Naive thymus-derived CD4-positive, alpha-beta T cell (primary cell): Measurements from ENCODE around the gene ABR. TPM values are rescaled to one million over a fixed set of nuclear protein-coding genes. Genes with fewer than 3 reads are reported as not detected.

Source experiments
- ATAC-seq: fragments of 150-1000 bp; cut with Tn5 transposase; 2 replicates; pipeline ENCODE4 v1.10.0; 2021; ENCODE audit warnings: mild to moderate bottlenecking, moderate library complexity
- CTCF ChIA-PET: fragments of 350-600 bp; sonication (Branson Sonifier 250); formaldehyde crosslinking; loops from one replicate; lab custom pipeline; 2021; ENCODE audit warnings: antibody characterized with exemption; lab: Charles Lee
- POLR2A ChIA-PET: fragments of 350-600 bp; sonication (Branson Sonifier 250); formaldehyde crosslinking; loops from one replicate; lab custom pipeline; 2021; ENCODE audit warnings: antibody characterized with exemption, inconsistent platforms; lab: Charles Lee
- DNase-seq, 9 donors: peaks; one replicate each; pipeline versions ENCODE4 v3.0.0 to v3.0.0-alpha.2; 2020 to 2022; ENCODE audit warnings: mixed read lengths in 1 of 9
- H3K27ac ChIP-seq: one replicate; pipeline ENCODE4 v1.7.0; 2013; ENCODE audit warnings: mild to moderate bottlenecking, low read depth, low read length, moderate library complexity
- H3K27me3 ChIP-seq, 2 donors: one replicate each; pipeline ENCODE4 v1.7.0; 2013; ENCODE audit warnings: low read length in 2 of 2, mild to moderate bottlenecking in 2 of 2, moderate library complexity in 2 of 2; ENCODE audit not compliant: control insufficient read depth in 2 of 2, insufficient read depth in 2 of 2
- H3K36me3 ChIP-seq, 3 experiments: 1 replicate in 2 of 3; 2 replicates in 1 of 3; pipeline ENCODE4 v1.7.0; 2013; ENCODE audit warnings: low read length in 3 of 3, mild to moderate bottlenecking in 3 of 3, moderate library complexity in 1 of 3; ENCODE audit not compliant: insufficient read depth in 3 of 3, control insufficient read depth in 2 of 3
- H3K4me1 ChIP-seq, 2 donors: one replicate each; pipeline ENCODE4 v1.7.0; 2013; ENCODE audit warnings: low read length in 2 of 2, mild to moderate bottlenecking in 2 of 2, moderate library complexity in 1 of 2; ENCODE audit not compliant: control insufficient read depth in 2 of 2, insufficient read depth in 2 of 2
- H3K4me3 ChIP-seq: 2 replicates; pipeline ENCODE4 v1.7.0; 2013; ENCODE audit warnings: mild to moderate bottlenecking, low read length
- H3K9me3 ChIP-seq, 3 experiments: 1 replicate in 2 of 3; 2 replicates in 1 of 3; pipeline ENCODE4 v1.7.0; 2013; ENCODE audit warnings: low read length in 3 of 3; ENCODE audit not compliant: control insufficient read depth in 2 of 3
- H3K27ac Mint-ChIP-seq, 9 donors: one replicate each; pipeline ENCODE4 v1.8.0; 2020 to 2022; ENCODE audit warnings: mixed read lengths in 9 of 9, mild to moderate bottlenecking in 8 of 9, moderate library complexity in 5 of 9, inconsistent platforms in 2 of 9
- H3K27me3 Mint-ChIP-seq, 5 donors: one replicate each; pipeline ENCODE4 v1.8.0; 2021 to 2022; ENCODE audit warnings: mixed read lengths in 5 of 5, mild to moderate bottlenecking in 1 of 5
- H3K36me3 Mint-ChIP-seq, 5 donors: one replicate each; pipeline ENCODE4 v1.8.0; 2020 to 2022; ENCODE audit warnings: mixed read lengths in 5 of 5, mild to moderate bottlenecking in 3 of 5, inconsistent platforms in 1 of 5
- H3K4me1 Mint-ChIP-seq, 7 donors: one replicate each; pipeline ENCODE4 v1.8.0; 2020 to 2022; ENCODE audit warnings: mixed read lengths in 7 of 7, mild to moderate bottlenecking in 3 of 7, inconsistent platforms in 1 of 7
- H3K4me3 Mint-ChIP-seq, 10 donors: one replicate each; pipeline ENCODE4 v1.8.0; 2020 to 2022; ENCODE audit warnings: mild to moderate bottlenecking in 10 of 10, mixed read lengths in 10 of 10, moderate library complexity in 6 of 10, inconsistent platforms in 2 of 10
- H3K9me3 Mint-ChIP-seq, 11 donors: one replicate each; pipeline ENCODE4 v1.8.0; 2020 to 2022; ENCODE audit warnings: mixed read lengths in 11 of 11, mild to moderate bottlenecking in 4 of 11, inconsistent platforms in 1 of 11, moderate library complexity in 1 of 11
- intact Hi-C, 2 donors: fragments of 100-400 bp; cut with micrococcal nuclease; formaldehyde crosslinking; loops; one replicate each; pipeline ENCODE4 v1.15.1; 2023
- polyA plus RNA-seq, 2 donors: library from polyadenylated mRNA; unstranded; fragments of 300-500 nt; fragmentation: Illumina TruSeq; gene quantifications; one replicate each; pipeline ENCODE4 v1.2.3, GENCODE V29; 2021
- total RNA-seq, 6 experiments: library from RNA in 5 of 6; stranded (reverse) in 5 of 6; gene quantifications; 1 replicate in 5 of 6; 2 replicates in 1 of 6; pipeline ENCODE4 v1.2.3 and lab custom pipeline; 2021 to 2026

Gene ABR
- total and polyA plus RNA-seq, 7 experiments from 2014 or later, result 13.1 to 152 (median 139) TPM

DNA sequence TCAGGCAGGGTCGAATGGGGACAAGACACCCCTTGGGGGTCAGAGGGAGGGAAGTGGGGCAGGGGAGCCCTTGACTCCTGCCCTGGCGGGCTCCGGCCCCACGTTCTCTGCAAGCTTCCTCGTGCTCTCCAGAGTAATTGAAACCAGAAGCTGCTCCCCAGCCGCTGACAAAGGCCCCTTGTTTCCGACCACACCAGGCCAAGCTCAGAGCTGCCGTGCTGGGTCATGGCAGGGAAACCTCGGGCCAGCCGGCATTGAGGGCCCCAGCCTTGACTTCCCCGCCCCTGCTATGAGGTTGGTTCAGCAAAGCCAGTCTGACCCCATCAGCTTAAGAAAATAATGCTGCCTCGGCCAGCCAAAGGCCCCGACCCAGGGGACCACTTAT is 139.6 kb downstream of the ABR start:
- intact Hi-C loops, result no loop called here
- H3K4me3 ChIP-seq, result no peak overlapping the region
- H3K27ac ChIP-seq, result no peak overlapping the region
- Mint-ChIP-seq H3K36me3 (peaks cover 5 to 13% (median 10%) of the 10 kb centered on the region in 5 donors), H3K4me1 (peaks cover 0 to 15% (median 8%) of the 10 kb centered on the region in 7 donors), H3K27ac (no peak overlapping the region), H3K4me3 (no peak overlapping the region), H3K27me3 (no peaks in the 10 kb centered on the region), H3K9me3 (no peaks in the 10 kb centered on the region)
- ATAC-seq (no peak), DNase-seq (no peak)
- no peaks in the 10 kb centered on the region for H3K4me1 ChIP-seq
- no peaks in the 10 kb centered on the region for H3K9me3 ChIP-seq
- CTCF ChIA-PET, result no interaction called here
- POLR2A ChIA-PET, result no interaction called here
- peaks cover 0 to 36% (median 0%) of the 10 kb centered on the region in 3 experiments for H3K36me3 ChIP-seq
- no peaks in the 10 kb centered on the region for H3K27me3 ChIP-seq

- Mint-ChIP-seq H3K4me1 (peaks cover 0 to 13% (median 8%) of the 10 kb centered on the region in 7 donors), H3K9me3 (no peaks in the 10 kb centered on the region), H3K4me3 (no peak overlapping the region), H3K27me3 (no peaks in the 10 kb centered on the region), H3K36me3 (peaks cover 5 to 13% (median 8%) of the 10 kb centered on the region in 5 donors), H3K27ac (no peak overlapping the region)
- ATAC-seq (peak; percentile 95), DNase-seq (peak in 1 of 9 donors; percentile 37)
- H3K4me1 ChIP-seq, result no peaks in the 10 kb centered on the region
- ChIA-PET POLR2A (no interaction called here), CTCF (interaction anchor here (0.6 kb wide), 1 partner anchor 48 kb away, joined by 4 read pairs; no protein-coding TSS in a partner anchor)
- H3K27me3 ChIP-seq, result no peaks in the 10 kb centered on the region
- H3K36me3 ChIP-seq, result peaks cover 0 to 40% (median 0%) of the 10 kb centered on the region in 3 experiments
- no peaks in the 10 kb centered on the region for H3K9me3 ChIP-seq
- intact Hi-C loops, result no loop called here
- H3K4me3 ChIP-seq, result no peak overlapping the region
- no peak overlapping the region for H3K27ac ChIP-seq
These were observed 140.1 kb downstream of the ABR start for GRCh38 chr17:1039511-1040215.

DNA sequence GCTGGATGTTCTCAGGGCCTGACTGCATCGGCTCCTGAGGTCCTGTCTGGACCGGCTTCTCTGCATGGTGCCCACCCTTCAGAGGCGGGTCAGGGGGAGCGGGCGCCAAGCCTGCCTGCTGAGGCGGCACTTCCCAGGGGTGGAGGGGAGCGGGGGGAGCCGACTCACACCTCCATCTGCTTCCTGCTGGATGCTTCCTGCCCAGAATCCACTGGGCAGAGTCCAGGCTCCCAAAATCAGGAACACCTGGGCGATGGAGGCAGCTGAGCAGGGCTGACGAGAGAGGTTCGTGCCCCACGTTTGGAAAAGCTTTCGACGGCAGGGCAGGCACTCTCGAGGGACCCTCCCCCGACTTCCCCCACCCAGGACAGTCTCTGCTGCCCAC is 140.7 kb downstream of the ABR start:
- ChIA-PET CTCF (interaction anchor here (0.6 kb wide), 1 partner anchor 47 kb away, joined by 4 read pairs; no protein-coding TSS in a partner anchor), POLR2A (no interaction called here)
- Mint-ChIP-seq H3K4me1 (peaks cover 0 to 11% (median 8%) of the 10 kb centered on the region in 7 donors), H3K27me3 (no peaks in the 10 kb centered on the region), H3K27ac (no peak overlapping the region), H3K9me3 (no peaks in the 10 kb centered on the region), H3K4me3 (no peak overlapping the region), H3K36me3 (peaks cover 5 to 13% (median 10%) of the 10 kb centered on the region in 5 donors)
- no peak overlapping the region for H3K27ac ChIP-seq
- H3K4me1 ChIP-seq, result no peaks in the 10 kb centered on the region
- H3K9me3 ChIP-seq, result no peaks in the 10 kb centered on the region
- ATAC-seq, result no peak
- H3K36me3 ChIP-seq, result peaks cover 0 to 44% (median 0%) of the 10 kb centered on the region in 3 experiments
- no peak overlapping the region for H3K4me3 ChIP-seq
- intact Hi-C loops, result no loop called here
- no peak for DNase-seq
- no peaks in the 10 kb centered on the region for H3K27me3 ChIP-seq

DNA sequence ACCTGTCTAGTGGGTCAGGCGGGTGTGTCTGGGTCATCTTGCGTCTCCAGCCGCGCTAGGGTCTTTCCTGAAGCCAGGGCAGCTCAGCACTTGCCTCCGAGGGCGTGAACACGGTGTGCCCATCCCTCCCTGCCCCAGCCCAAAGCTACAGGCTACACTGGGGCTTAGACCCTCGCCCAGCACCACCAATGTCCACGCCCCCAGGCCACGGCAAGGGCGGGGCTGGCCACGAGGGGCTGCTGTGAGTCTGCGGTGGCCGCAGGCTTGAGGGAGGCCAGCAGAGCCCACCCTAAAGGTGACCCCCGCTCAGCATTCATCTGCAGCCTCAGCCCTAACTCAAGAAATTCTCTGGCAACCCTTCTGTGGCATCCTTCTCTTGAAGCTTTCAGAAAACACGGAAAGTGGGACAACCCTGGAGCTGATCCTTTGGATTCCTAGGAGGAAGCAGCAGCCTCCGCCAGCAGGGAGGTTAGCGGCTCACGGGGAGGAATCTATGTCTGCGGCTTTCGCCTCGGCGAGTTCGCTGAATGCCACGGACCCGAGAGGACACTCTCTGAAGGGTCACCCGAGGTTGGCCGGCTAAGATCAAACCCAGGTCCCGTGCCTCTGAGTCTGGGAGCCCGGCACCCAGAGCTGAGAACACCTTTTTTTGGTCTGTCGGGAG is 141.2 kb downstream of the ABR start:
- no peak for ATAC-seq
- ChIA-PET CTCF (no interaction called here), POLR2A (no interaction called here)
- DNase-seq, result no peak
- H3K4me1 Mint-ChIP-seq, result peaks cover 0 to 10% (median 8%) of the 10 kb centered on the region in 7 donors
- H3K27ac Mint-ChIP-seq, result no peak overlapping the region
- Histone ChIP-seq H3K27me3 (no peaks in the 10 kb centered on the region), H3K9me3 (no peaks in the 10 kb centered on the region), H3K36me3 (peaks cover 0 to 49% (median 0%) of the 10 kb centered on the region in 3 experiments), H3K27ac (no peak overlapping the region), H3K4me3 (no peak overlapping the region), H3K4me1 (no peaks in the 10 kb centered on the region)
- H3K9me3 Mint-ChIP-seq, result no peaks in the 10 kb centered on the region
- intact Hi-C loops, result no loop called here
- H3K36me3 Mint-ChIP-seq, result peaks cover 5 to 15% (median 10%) of the 10 kb centered on the region in 5 donors
- no peaks in the 10 kb centered on the region for H3K27me3 Mint-ChIP-seq
- H3K4me3 Mint-ChIP-seq, result no peak overlapping the region

- H3K9me3 ChIP-seq, result no peaks in the 10 kb centered on the region
- Mint-ChIP-seq H3K9me3 (no peaks in the 10 kb centered on the region), H3K4me1 (peaks cover 0 to 9% (median 5%) of the 10 kb centered on the region in 7 donors), H3K4me3 (no peak overlapping the region), H3K27ac (no peak overlapping the region), H3K36me3 (peaks cover 1 to 11% (median 5%) of the 10 kb centered on the region in 5 donors), H3K27me3 (no peaks in the 10 kb centered on the region)
- peaks cover 0 to 56% (median 0%) of the 10 kb centered on the region in 3 experiments for H3K36me3 ChIP-seq
- CTCF ChIA-PET, result no interaction called here
- no peaks in the 10 kb centered on the region for H3K27me3 ChIP-seq
- intact Hi-C loops, result no loop called here
- no peak overlapping the region for H3K27ac ChIP-seq
- POLR2A ChIA-PET, result no interaction called here
- ATAC-seq (no peak), DNase-seq (no peak)
- H3K4me3 ChIP-seq, result no peak overlapping the region
- no peaks in the 10 kb centered on the region for H3K4me1 ChIP-seq
These were observed 142.4 kb downstream of the ABR start for GRCh38 chr17:1037238-1037879.

GRCh38 chr17:1036845-1037237 is 142.9 kb downstream of the ABR start:
- Mint-ChIP-seq H3K4me1 (peaks cover 0 to 11% (median under 1%) of the 10 kb centered on the region in 7 donors), H3K4me3 (no peak overlapping the region), H3K27ac (peak overlapping the region in 3 of 9 donors; percentile 17 to 45 (median 32)), H3K36me3 (peaks cover 0 to 10% (median 1%) of the 10 kb centered on the region in 5 donors), H3K9me3 (no peaks in the 10 kb centered on the region), H3K27me3 (no peaks in the 10 kb centered on the region)
- no peaks in the 10 kb centered on the region for H3K4me1 ChIP-seq
- CTCF ChIA-PET, result no interaction called here
- no peaks in the 10 kb centered on the region for H3K27me3 ChIP-seq
- H3K27ac ChIP-seq, result no peak overlapping the region
- no peak overlapping the region for H3K4me3 ChIP-seq
- ATAC-seq, result no peak
- no peak for DNase-seq
- H3K9me3 ChIP-seq, result no peaks in the 10 kb centered on the region
- peaks cover 0 to 52% (median 0%) of the 10 kb centered on the region in 3 experiments for H3K36me3 ChIP-seq
- intact Hi-C loops, result no loop called here
- POLR2A ChIA-PET, result no interaction called here
